HepG2 (cell line): Measurements from ENCODE around the gene NLE1. TPM values are rescaled to one million over a fixed set of nuclear protein-coding genes. Genes with fewer than 3 reads are reported as not detected.

Experiments used
- ATF7 ChIP-seq, 2 experiments: fragments of 450-650 bp in 1 of 2; sonication (generic) in 1 of 2; formaldehyde crosslinking in 1 of 2; IDR thresholded peaks; 2 replicates each; pipeline versions ENCODE4 v1.4.0 to v1.6.1; 2016 to 2020; ENCODE audit warnings: antibody characterized with exemption in 1 of 2, mild to moderate bottlenecking in 1 of 2, missing genetic modification reagents in 1 of 2
- BRCA1 ChIP-seq: sonication (generic); formaldehyde crosslinking; IDR thresholded peaks from 2 replicates; pipeline ENCODE4 v1.4.0; 2020; ENCODE audit warnings: missing genetic modification reagents
- MEIS2 ChIP-seq: sonication (generic); formaldehyde crosslinking; IDR thresholded peaks from 2 replicates; pipeline ENCODE4 v1.9.0; 2021; ENCODE audit warnings: mild to moderate bottlenecking, missing genetic modification reagents
- PHF20 ChIP-seq: sonication (generic); formaldehyde crosslinking; IDR thresholded peaks from 2 replicates; pipeline ENCODE4 v1.5.0; 2020; ENCODE audit warnings: mild to moderate bottlenecking, missing genetic modification reagents
- POLR2A ChIP-seq, 2 experiments: IDR thresholded peaks; 2 replicates each; pipeline ENCODE4 v1.6.1; 2011; ENCODE audit warnings: low read depth in 2 of 2, low read length in 2 of 2, mild to moderate bottlenecking in 1 of 2, moderate library complexity in 1 of 2; ENCODE audit not compliant: insufficient read depth in 1 of 2
- RBFOX2 ChIP-seq: fragments of 200-400 bp; formaldehyde crosslinking; IDR thresholded peaks from 2 replicates; pipeline ENCODE4 v1.6.1; 2017; ENCODE audit warnings: low read depth, mild to moderate bottlenecking, low read length
- ZNF101 ChIP-seq: sonication (generic); formaldehyde crosslinking; IDR thresholded peaks from 2 replicates; pipeline ENCODE4 v1.4.0; 2020; ENCODE audit warnings: mild to moderate bottlenecking, low read depth, missing genetic modification reagents, borderline replicate concordance
- ZNF263 ChIP-seq: sonication (generic); formaldehyde crosslinking; IDR thresholded peaks from 2 replicates; pipeline ENCODE4 v1.4.0; 2020; ENCODE audit warnings: missing genetic modification reagents
- ZNF318 ChIP-seq: sonication (generic); formaldehyde crosslinking; IDR thresholded peaks from 2 replicates; pipeline ENCODE4 v1.4.0; 2020; ENCODE audit warnings: mild to moderate bottlenecking, missing genetic modification reagents
- ZNF724P ChIP-seq: sonication (generic); formaldehyde crosslinking; IDR thresholded peaks from 2 replicates; pipeline ENCODE4 v1.8.0; 2022; ENCODE audit warnings: missing genetic modification reagents, borderline replicate concordance
- polyA plus RNA-seq, 8 experiments: library from polyadenylated mRNA; depleted of rRNA in 3 of 8; stranded (reverse) in 7 of 8; unstranded in 1 of 8; fragments of >200 nt; fragmentation: Illumina TruSeq in 4 of 8; extraction: Trizol in 4 of 8; gene quantifications; 2 replicates each; pipeline versions ENCODE4 v1.2.1 to v1.2.3, GENCODE V29; 2011 to 2016; ENCODE audit warnings: low read depth in 4 of 8, missing spikeins in 1 of 8, mixed read lengths in 1 of 8; ENCODE audit not compliant: insufficient read depth in 1 of 8
- total RNA-seq, 5 experiments: library from RNA; depleted of rRNA; stranded (reverse); fragments of >200 nt; fragmentation: Illumina TruSeq; extraction: Trizol; gene quantifications; 2 replicates each; pipeline ENCODE4 v1.2.3, GENCODE V29; 2016; ENCODE audit warnings: low read depth in 1 of 5
- TF ChIP-seq, protein P1 (sequence below): sonication (generic); formaldehyde crosslinking; IDR thresholded peaks from 2 replicates; pipeline ENCODE4 v1.4.0; 2020; ENCODE audit warnings: missing genetic modification reagents
- TF ChIP-seq, protein P2 (sequence below): sonication (generic); formaldehyde crosslinking; IDR thresholded peaks from 2 replicates; pipeline ENCODE4 v1.4.0; 2020; ENCODE audit warnings: missing genetic modification reagents
- TF ChIP-seq, protein P3 (sequence below): sonication (generic); formaldehyde crosslinking; conservative IDR thresholded peaks from 2 replicates; pipeline ENCODE4 v1.4.0; 2020; ENCODE audit warnings: missing genetic modification reagents
- TF ChIP-seq, protein P4 (sequence below): sonication (generic); formaldehyde crosslinking; IDR thresholded peaks from 2 replicates; pipeline ENCODE4 v1.8.0; 2022; ENCODE audit warnings: mild to moderate bottlenecking, missing genetic modification reagents

NLE1 gene
- total and polyA plus RNA-seq, 2 of the 13 experiments (the other 11 are each of a cell fraction or from before 2014, with no cell fraction given): 20.3 to 34.5 TPM

DNA sequence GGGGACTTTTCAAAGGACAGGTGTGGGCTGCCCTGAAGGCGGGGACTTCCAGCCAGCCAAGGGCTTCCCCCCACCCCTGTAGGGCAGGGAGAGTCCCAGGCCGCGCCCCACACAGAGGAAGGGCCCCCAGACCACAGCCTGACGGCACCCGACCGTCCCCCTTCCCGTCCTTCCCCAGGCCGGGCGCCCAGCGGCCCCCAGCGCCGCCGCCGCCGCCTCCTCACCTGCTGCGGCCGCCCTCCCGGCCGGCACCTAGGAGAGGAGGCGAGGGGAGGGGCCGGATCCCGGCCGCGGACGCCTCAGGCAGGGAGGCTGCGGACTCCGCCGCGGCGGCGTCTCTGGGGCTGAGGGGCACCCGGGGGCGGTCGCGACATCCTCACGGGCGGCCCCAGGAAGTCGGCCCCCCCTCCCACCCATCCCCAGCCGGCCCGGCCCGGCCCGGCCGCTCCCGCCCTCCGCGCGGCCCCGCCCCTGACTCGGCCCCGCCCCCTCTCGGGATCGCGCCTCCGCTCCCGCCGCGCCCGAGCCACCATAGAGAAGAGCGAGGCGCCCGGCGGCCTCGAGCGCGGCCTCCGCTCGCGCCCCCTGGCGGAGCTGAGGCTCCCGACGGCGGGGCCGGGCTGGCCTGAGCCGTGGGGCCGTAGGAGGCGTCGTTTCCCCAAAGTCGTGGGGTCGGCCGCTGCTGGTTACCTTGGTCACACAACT is 53.1 kb downstream of the NLE1 start (continued):
- no peak for TF ChIP-seq ZNF318 (CRISPR knock-in tag)
- peak; percentile 25; the same call in 1 of the 2 replicates for TF ChIP-seq MEIS2 (CRISPR knock-in tag)
- TF ChIP-seq ATF7 (IDR thresholded peaks at IDR 0.05): no peak
- no peak for TF ChIP-seq ATF7 (CRISPR knock-in tag; IDR thresholded peaks at IDR 0.05)
- TF ChIP-seq, protein P1, sequence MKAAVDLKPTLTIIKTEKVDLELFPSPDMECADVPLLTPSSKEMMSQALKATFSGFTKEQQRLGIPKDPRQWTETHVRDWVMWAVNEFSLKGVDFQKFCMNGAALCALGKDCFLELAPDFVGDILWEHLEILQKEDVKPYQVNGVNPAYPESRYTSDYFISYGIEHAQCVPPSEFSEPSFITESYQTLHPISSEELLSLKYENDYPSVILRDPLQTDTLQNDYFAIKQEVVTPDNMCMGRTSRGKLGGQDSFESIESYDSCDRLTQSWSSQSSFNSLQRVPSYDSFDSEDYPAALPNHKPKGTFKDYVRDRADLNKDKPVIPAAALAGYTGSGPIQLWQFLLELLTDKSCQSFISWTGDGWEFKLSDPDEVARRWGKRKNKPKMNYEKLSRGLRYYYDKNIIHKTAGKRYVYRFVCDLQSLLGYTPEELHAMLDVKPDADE: peak; percentile 31; the same call in 1 of the 2 replicates
- TF ChIP-seq, protein P2, sequence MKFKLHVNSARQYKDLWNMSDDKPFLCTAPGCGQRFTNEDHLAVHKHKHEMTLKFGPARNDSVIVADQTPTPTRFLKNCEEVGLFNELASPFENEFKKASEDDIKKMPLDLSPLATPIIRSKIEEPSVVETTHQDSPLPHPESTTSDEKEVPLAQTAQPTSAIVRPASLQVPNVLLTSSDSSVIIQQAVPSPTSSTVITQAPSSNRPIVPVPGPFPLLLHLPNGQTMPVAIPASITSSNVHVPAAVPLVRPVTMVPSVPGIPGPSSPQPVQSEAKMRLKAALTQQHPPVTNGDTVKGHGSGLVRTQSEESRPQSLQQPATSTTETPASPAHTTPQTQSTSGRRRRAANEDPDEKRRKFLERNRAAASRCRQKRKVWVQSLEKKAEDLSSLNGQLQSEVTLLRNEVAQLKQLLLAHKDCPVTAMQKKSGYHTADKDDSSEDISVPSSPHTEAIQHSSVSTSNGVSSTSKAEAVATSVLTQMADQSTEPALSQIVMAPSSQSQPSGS (CRISPR knock-in tag): no peak
- TF ChIP-seq RBFOX2: peak; percentile 88
- TF ChIP-seq PHF20 (CRISPR knock-in tag): 0 out of 2 replicates have a peak, but pooled peaks have one; percentile 13
- TF ChIP-seq POLR2A (IDR thresholded peaks at IDR 0.05; ENCODE audit: insufficient read depth in 1 of 2, low read depth in 2 of 2, low read length in 2 of 2): peak in 1 of 2 experiments; percentile 62; a peak in 1 of 4 replicates
- no peak for TF ChIP-seq BRCA1 (CRISPR knock-in tag)
- TF ChIP-seq, protein P3, sequence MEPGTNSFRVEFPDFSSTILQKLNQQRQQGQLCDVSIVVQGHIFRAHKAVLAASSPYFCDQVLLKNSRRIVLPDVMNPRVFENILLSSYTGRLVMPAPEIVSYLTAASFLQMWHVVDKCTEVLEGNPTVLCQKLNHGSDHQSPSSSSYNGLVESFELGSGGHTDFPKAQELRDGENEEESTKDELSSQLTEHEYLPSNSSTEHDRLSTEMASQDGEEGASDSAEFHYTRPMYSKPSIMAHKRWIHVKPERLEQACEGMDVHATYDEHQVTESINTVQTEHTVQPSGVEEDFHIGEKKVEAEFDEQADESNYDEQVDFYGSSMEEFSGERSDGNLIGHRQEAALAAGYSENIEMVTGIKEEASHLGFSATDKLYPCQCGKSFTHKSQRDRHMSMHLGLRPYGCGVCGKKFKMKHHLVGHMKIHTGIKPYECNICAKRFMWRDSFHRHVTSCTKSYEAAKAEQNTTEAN (CRISPR knock-in tag): 0 out of 2 replicates have a peak, but pooled peaks have one; percentile 34
- 0 out of 2 replicates have a peak, but pooled peaks have one; percentile 12 for TF ChIP-seq ZNF263 (CRISPR knock-in tag)
- TF ChIP-seq ZNF724P (CRISPR knock-in tag): peak; percentile 22; the same call in 1 of the 2 replicates
- TF ChIP-seq, protein P4, sequence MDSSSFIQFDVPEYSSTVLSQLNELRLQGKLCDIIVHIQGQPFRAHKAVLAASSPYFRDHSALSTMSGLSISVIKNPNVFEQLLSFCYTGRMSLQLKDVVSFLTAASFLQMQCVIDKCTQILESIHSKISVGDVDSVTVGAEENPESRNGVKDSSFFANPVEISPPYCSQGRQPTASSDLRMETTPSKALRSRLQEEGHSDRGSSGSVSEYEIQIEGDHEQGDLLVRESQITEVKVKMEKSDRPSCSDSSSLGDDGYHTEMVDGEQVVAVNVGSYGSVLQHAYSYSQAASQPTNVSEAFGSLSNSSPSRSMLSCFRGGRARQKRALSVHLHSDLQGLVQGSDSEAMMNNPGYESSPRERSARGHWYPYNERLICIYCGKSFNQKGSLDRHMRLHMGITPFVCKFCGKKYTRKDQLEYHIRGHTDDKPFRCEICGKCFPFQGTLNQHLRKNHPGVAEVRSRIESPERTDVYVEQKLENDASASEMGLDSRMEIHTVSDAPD (CRISPR knock-in tag): no peak
- no peak for TF ChIP-seq ZNF101 (CRISPR knock-in tag)
